Measurements from ENCODE around the gene SFMBT2.

GRCh38 chr10:7255517-7255916, 155.3 kb downstream of the SFMBT2 start:
- TF ChIP-seq CTCF (IDR thresholded peaks at IDR 0.05) (no peak), POLR2A (IDR thresholded peaks at IDR 0.05) (no peak)
